Measurements from ENCODE around the gene ARPC2.

Gene ARPC2

DNA sequence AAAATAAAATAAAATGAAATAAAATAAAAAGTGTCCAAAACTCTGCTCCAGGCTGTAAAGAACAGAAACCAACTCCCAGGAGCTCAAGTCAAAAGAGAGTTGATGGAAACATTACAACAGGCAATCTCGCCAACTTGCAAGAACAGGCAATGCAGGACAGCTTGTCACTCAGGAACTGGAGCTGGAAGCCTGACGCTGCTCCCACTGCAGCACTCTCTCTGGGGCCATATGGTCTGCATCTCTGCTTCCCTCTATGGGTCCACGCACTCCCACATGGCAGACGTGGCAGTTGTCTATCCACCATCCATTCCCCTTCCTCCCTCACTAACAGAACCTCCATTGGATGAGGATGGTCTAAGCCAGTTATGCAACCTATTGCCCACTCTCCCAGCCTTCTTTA lies 23.3 kb upstream of the ARPC2 start:
- H3K36me3 Mint-ChIP-seq: no peaks in the 10 kb centered on the region
- no peaks in the 10 kb centered on the region for H3K9me3 Mint-ChIP-seq (ENCODE audit: low read depth)
- no peaks in the 10 kb centered on the region for H3K27me3 Mint-ChIP-seq
- H3K4me1 Mint-ChIP-seq (ENCODE audit: low read depth): no peaks in the 10 kb centered on the region
- H3K4me3 Mint-ChIP-seq: no peak overlapping the region
- no peak overlapping the region for H3K27ac Mint-ChIP-seq

DNA sequence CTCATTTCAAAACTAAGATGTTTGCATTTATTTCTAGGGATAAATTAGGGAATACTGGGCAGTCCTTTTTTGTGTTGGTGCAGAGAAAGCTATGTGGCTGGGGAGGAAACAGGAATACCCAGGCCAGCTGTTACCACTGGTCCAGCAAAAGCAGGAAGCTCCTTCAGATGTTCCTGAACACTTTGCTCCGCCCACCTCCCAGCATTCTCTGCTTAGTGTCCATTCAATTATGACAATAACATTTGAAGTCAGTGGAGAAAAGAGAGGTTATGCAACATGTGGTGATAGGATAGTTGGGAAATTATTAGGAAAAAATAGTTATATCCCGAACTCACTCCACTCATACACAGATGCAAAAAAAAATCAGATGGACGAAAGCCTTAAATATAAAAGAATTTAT lies 22.1 kb upstream of the ARPC2 start:
- no peaks in the 10 kb centered on the region for H3K36me3 Mint-ChIP-seq
- H3K4me3 Mint-ChIP-seq: no peak overlapping the region
- H3K4me1 Mint-ChIP-seq (ENCODE audit: low read depth): no peaks in the 10 kb centered on the region

GRCh38 chr2:218196974-218197373 lies 20.0 kb upstream of the ARPC2 start:
- Mint-ChIP-seq H3K4me3 (no peak overlapping the region), H3K27me3 (peaks cover 2% of the 10 kb centered on the region), H3K9me3 (ENCODE audit: low read depth) (no peaks in the 10 kb centered on the region), H3K36me3 (no peaks in the 10 kb centered on the region), H3K27ac (no peak overlapping the region), H3K4me1 (ENCODE audit: low read depth) (no peaks in the 10 kb centered on the region)

More for the DNA sequence above, 22.1 kb upstream of the ARPC2 start:
- Mint-ChIP-seq H3K27me3 (peaks cover 2% of the 10 kb centered on the region), H3K9me3 (ENCODE audit: low read depth) (no peaks in the 10 kb centered on the region), H3K27ac (no peak overlapping the region)

DNA sequence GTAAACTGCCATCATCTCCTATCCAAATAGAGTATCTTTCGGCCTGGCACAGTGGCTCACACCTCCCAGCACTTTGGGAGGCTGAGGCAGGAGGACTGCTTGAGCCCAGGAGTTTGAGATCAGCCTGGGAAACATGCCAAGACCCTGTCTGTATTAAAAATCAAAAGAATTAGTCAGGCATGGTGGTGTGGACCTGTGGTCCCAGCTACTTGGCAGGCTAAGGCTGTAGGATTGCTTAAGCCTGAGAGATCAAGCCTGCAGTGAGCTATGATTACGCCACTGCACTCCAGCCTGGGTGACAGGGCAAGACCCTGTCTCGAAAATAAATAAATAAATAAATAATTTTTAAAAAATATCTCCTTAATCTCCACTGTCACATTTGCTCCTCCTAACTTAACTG lies 14.7 kb upstream of the ARPC2 start:
- Mint-ChIP-seq H3K36me3 (no peaks in the 10 kb centered on the region), H3K4me1 (ENCODE audit: low read depth) (no peaks in the 10 kb centered on the region), H3K9me3 (ENCODE audit: low read depth) (no peaks in the 10 kb centered on the region), H3K27me3 (peaks cover 2% of the 10 kb centered on the region), H3K4me3 (no peak overlapping the region), H3K27ac (no peak overlapping the region)

DNA sequence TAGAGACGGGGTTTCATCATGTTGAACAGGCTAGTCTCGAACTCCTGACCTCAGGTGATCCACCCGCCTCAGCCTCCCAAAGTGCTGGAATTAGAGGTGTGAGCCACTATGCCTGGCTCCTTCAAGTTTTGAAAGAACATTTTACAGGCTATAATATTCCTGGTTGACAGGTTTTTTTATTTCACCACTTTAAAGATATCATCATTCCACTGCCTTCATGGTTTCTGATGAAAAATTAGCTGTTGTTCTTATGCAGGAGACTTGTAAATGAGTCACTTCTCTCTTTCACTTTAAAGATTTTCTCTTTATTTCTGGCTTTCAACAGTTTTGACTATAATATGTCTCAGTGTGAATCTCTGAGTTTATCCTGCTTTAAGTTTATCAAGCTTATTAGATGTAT lies 7.9 kb upstream of the ARPC2 start:
- no peak overlapping the region for H3K27ac Mint-ChIP-seq
- H3K4me3 Mint-ChIP-seq: no peak overlapping the region
- H3K4me1 Mint-ChIP-seq (ENCODE audit: low read depth): no peaks in the 10 kb centered on the region
- H3K36me3 Mint-ChIP-seq: peaks cover 7% of the 10 kb centered on the region
- H3K27me3 Mint-ChIP-seq: no peaks in the 10 kb centered on the region
- H3K9me3 Mint-ChIP-seq (ENCODE audit: low read depth): peaks cover 9% of the 10 kb centered on the region

GRCh38 chr2:218214116-218214515 lies 2.9 kb upstream of the ARPC2 start:
- H3K4me3 Mint-ChIP-seq: no peak overlapping the region
- H3K4me1 Mint-ChIP-seq (ENCODE audit: low read depth): peaks cover 13% of the 10 kb centered on the region
- H3K9me3 Mint-ChIP-seq (ENCODE audit: low read depth): peaks cover 8% of the 10 kb centered on the region
- H3K36me3 Mint-ChIP-seq: peaks cover 11% of the 10 kb centered on the region
- no peaks in the 10 kb centered on the region for H3K27me3 Mint-ChIP-seq
- H3K27ac Mint-ChIP-seq: peak overlapping the region; percentile 46

GRCh38 chr2:218216336-218216673 lies 684 bp upstream of the ARPC2 start:
- Mint-ChIP-seq H3K4me3 (peak overlapping the region; percentile 96), H3K27me3 (no peaks in the 10 kb centered on the region), H3K9me3 (ENCODE audit: low read depth) (no peaks in the 10 kb centered on the region), H3K27ac (peak overlapping the region; percentile 95), H3K36me3 (peaks cover 9% of the 10 kb centered on the region), H3K4me1 (ENCODE audit: low read depth) (peaks cover 32% of the 10 kb centered on the region)

- Mint-ChIP-seq H3K27ac (peak overlapping the region; percentile 91), H3K27me3 (no peaks in the 10 kb centered on the region), H3K4me3 (peak overlapping the region; percentile 96), H3K4me1 (ENCODE audit: low read depth) (peaks cover 46% of the 10 kb centered on the region), H3K36me3 (peaks cover 11% of the 10 kb centered on the region), H3K9me3 (ENCODE audit: low read depth) (no peaks in the 10 kb centered on the region)
Measured at GRCh38 chr2:218217360-218218267, 625 bp downstream of the ARPC2 start.

DNA sequence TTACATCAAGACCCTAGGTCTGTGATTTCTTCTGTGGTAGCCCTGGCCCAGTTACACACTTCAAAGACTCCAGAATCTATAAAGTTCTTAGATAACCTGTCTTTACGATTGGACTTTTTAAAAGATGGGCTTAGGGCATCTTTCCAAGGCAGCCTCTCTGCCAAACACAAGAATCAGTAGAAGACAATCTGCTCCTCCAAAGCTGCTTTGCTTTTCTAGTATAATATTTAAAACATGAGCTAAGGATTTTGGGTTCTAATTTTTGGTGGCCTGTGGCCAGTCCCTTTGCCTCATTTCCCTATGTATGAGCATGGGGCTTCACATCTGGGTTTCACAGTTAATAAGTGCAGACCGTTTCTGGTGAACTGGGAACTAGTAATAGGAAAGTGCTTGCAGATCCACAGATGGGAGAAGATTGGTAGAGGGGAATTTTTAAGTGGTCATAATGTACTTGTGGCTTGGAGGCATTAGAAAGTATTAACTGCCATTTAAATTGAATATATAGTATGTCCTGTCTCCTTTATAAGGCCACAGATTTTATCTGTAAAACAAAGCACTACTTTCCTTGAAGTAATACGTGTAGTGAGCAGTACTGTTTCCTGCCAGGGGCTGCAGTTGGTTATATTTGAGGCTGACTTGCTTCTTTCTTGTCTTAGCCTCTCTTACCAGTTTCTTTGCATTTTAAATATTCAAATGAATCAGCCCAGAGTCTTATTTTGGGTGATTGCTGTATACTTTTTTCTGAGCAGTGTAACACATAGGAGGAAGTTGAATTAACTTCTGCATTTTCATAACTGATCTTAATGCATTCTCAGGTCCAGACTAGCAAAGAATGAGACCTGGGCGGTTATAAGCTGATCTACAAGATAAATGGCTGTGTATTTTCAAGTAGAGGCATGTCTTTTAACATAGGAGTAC lies 1.5 kb downstream of the ARPC2 start:
- Mint-ChIP-seq H3K27ac (peak overlapping the region; percentile 91), H3K27me3 (no peaks in the 10 kb centered on the region), H3K4me1 (ENCODE audit: low read depth) (peaks cover 55% of the 10 kb centered on the region), H3K36me3 (peaks cover 11% of the 10 kb centered on the region), H3K9me3 (ENCODE audit: low read depth) (no peaks in the 10 kb centered on the region), H3K4me3 (peak overlapping the region; percentile 96)

DNA sequence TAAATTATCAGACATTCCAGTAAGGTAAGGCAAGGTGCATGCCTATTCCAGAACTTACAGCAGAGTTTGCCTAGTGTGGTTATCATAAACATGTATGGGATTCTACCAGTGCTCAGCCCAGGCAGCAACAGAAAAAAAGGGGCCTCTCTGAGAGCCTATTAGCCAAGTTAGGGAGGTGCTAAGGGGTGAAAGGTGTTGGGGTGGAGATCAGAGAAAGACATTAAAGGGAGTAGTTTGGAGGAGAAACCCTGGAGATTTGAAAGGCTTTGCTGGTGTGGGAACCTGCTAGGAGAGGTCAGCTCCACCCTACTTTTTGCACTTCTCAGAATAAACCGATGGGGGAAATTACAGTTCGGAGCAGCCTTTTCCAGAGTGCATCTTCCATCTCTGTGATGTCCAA lies 2.9 kb downstream of the ARPC2 start:
- peaks cover 11% of the 10 kb centered on the region for H3K36me3 Mint-ChIP-seq

GRCh38 chr2:218221000-218221399 lies 4.0 kb downstream of the ARPC2 start:
- H3K4me3 Mint-ChIP-seq: peak overlapping the region; percentile 96
- H3K36me3 Mint-ChIP-seq: peaks cover 13% of the 10 kb centered on the region
- no peaks in the 10 kb centered on the region for H3K9me3 Mint-ChIP-seq (ENCODE audit: low read depth)
- H3K27me3 Mint-ChIP-seq: no peaks in the 10 kb centered on the region
- peak overlapping the region; percentile 91 for H3K27ac Mint-ChIP-seq
- H3K4me1 Mint-ChIP-seq (ENCODE audit: low read depth): peaks cover 77% of the 10 kb centered on the region

More for the DNA sequence above, 2.9 kb downstream of the ARPC2 start:
- peak overlapping the region; percentile 91 for H3K27ac Mint-ChIP-seq
- H3K4me1 Mint-ChIP-seq (ENCODE audit: low read depth): peaks cover 69% of the 10 kb centered on the region
- H3K4me3 Mint-ChIP-seq: peak overlapping the region; percentile 96
- no peaks in the 10 kb centered on the region for H3K9me3 Mint-ChIP-seq (ENCODE audit: low read depth)
- H3K27me3 Mint-ChIP-seq: no peaks in the 10 kb centered on the region

DNA sequence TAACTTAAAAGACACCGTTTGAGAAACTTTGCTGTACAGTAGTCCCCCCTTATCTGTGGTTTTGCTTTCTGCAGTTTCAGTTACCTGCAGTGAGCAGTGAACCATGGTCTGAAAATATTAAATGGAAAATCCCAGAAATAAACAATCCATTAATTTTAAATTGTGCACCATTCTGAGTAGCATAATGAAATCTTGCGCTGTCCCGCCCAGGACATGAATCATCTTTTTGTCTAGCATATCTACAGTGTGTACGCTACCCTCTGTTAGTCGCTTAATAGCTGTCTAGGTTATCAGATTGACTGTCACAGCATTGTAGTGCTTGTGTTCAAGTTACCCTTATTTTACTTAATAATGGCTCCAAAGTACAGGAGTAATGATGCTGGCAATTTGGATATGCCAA lies 6.1 kb downstream of the ARPC2 start:
- Mint-ChIP-seq H3K27me3 (no peaks in the 10 kb centered on the region), H3K4me1 (ENCODE audit: low read depth) (peaks cover 87% of the 10 kb centered on the region), H3K36me3 (peaks cover 20% of the 10 kb centered on the region), H3K4me3 (peak overlapping the region; percentile 72), H3K27ac (peak overlapping the region; percentile 89), H3K9me3 (ENCODE audit: low read depth) (no peaks in the 10 kb centered on the region)

- Mint-ChIP-seq H3K9me3 (ENCODE audit: low read depth) (no peaks in the 10 kb centered on the region), H3K27me3 (no peaks in the 10 kb centered on the region), H3K36me3 (peaks cover 23% of the 10 kb centered on the region), H3K4me1 (ENCODE audit: low read depth) (peaks cover 94% of the 10 kb centered on the region), H3K27ac (peak overlapping the region; percentile 89), H3K4me3 (peak overlapping the region; percentile 72)
Measured at GRCh38 chr2:218224186-218224585, 7.2 kb downstream of the ARPC2 start.

GRCh38 chr2:218226903-218227302 lies 9.9 kb downstream of the ARPC2 start:
- Mint-ChIP-seq H3K9me3 (ENCODE audit: low read depth) (no peaks in the 10 kb centered on the region), H3K27me3 (no peaks in the 10 kb centered on the region), H3K4me1 (ENCODE audit: low read depth) (peaks cover 90% of the 10 kb centered on the region), H3K4me3 (peak overlapping the region; percentile 57), H3K27ac (peak overlapping the region; percentile 89), H3K36me3 (peaks cover 26% of the 10 kb centered on the region)

Measured in activated naive CD8-positive, alpha-beta T cell (primary cell).